Stimulated activated CD8-positive, alpha-beta memory T cell treated with anti-CD3 and anti-CD28 coated beads, Interleukin-7, amount 100 ng/mL, for 48 hours (primary cell): ENCODE measurements around the gene PPP1R14C.

Experiments
- DNase-seq, 2 donors: peaks; one replicate each; pipeline ENCODE4 v3.0.0-alpha.2; 2020; ENCODE audit warnings: low read depth in 1 of 2; ENCODE audit errors: extremely low read depth in 1 of 2

PPP1R14C gene, protein sequence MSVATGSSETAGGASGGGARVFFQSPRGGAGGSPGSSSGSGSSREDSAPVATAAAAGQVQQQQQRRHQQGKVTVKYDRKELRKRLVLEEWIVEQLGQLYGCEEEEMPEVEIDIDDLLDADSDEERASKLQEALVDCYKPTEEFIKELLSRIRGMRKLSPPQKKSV

GRCh38 chr6:150142670-150143515, at the start of gene PPP1R14C:
Gene PPP1R14C (plus strand): TSS chr6:150143044. CDS start chr6:150143193, 149 bp downstream.
- DNase-seq, result peak; percentile 10 to 13

DNA sequence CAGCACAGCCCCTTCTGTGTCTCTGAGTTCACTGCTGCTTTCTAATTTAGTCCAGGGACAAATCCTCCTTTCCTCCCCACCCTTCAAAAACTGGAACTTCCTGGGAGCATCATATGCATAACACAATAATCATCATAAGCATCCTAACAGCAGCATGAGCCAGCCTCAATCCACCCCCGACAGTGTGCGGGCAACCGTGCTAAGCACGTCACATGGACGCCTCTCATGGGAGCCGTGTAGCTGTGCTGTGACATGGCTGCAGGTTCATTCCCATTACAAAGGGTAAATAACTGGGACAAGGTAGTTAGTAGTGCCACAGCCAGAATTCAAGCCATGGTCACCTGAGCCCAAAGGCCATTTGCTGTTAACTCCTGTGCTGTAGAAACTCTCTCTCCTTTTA, 49.4 kb upstream of the PPP1R14C start:
- DNase-seq, result no peak

- no peak for DNase-seq
Observed at GRCh38 chr6:150098155-150098554, 44.7 kb upstream of the PPP1R14C start.

GRCh38 chr6:150099546-150099945, 43.3 kb upstream of the PPP1R14C start:
- no peak for DNase-seq

- no peak for DNase-seq
Observed at GRCh38 chr6:150099953-150100352, 42.9 kb upstream of the PPP1R14C start.

GRCh38 chr6:150100745-150101144, 42.1 kb upstream of the PPP1R14C start:
- DNase-seq, result no peak

DNA sequence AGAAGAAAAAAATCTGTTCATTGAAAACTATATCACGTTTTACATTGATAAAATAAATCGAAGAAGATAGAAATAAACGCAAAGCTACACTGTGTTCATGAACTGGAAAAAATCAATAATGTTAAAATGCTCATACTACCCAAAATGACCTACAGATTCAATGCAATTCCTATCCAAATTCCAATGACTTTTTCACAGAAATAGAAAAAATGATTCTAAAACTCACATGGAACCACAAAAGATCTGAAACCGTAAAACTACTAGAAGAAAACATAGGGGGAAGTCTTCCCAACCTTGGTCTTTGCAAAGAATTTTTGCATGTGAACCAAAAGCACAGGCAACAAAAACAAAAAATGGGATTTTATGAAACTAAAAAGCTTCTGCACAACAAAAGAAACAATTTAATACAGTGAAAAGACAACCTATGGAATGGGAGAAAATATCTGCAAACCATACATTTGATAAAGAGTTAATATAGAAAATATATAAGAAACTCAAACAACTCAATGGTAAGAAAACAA, 40.0 kb upstream of the PPP1R14C start:
- no peak for DNase-seq

DNA sequence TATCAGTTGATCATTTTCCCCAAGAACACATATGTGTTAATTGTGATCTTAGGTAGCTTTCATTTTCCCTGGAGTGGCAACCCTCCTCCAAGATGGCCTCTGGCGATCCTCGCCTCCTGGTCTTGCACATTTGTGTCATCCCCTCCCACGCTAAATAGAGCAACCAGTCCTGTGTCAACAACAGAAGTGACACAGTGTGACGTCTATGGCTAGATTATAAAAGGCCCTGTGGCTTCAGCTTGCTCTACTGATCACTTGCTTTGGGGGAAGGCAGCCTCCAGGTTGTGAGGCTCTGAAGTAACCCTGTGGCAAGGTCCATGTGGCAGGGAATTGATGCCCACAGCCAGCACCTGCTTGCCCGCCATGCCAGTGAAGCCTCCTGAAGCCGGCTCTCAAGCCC, 30.6 kb upstream of the PPP1R14C start:
- DNase-seq, result no peak

DNA sequence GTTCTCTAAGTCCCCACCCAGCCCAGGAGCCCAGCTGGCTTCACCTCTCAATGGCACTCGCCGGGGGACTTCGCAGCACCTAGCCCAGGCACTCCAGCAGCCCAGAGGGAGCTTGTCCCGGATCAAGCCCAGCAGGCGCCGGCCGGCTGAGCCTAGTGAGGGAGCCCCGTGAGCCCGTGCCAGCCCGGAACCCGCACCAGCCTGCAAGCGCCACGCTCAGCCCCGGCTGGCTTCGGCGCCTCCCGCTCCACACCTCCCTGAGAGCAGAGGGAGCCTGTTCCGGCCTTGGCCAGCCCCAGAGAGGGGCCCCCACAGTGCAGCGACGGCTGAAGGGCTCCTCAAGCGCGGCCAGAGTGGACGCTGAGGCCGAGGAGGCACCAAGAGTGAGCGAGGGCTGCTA, 27.1 kb upstream of the PPP1R14C start:
- no peak for DNase-seq

DNA sequence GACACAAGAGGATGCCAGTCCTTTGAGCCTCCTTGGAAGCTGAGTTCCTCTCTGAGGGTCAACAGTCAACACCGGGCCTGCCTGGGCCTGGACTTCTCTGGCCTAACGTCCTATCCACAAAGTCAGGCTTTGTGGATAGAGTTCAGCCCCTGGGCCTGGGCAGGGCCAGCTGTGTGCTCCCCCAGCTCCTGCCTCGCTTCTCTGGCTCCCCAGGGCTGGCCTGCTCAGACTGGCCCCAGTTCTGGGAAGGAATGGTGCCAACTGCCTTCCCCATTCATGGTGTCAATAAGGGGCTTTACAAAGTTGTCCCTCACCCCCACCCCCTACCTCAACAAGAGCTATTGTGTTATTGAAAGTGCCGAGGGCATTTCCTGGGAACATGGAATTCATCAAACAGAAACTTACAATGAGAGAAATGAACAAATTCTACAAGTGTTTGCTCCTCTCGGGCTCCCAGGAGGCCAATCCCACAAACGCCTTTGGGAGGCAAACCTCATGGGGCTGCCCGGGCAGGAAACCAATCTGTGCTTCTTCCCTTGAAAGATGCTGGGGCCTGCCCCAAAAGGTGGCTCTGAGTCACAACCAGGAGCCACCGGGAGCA, 26.5 kb upstream of the PPP1R14C start:
- DNase-seq, result no peak

GRCh38 chr6:150118203-150118602, 24.6 kb upstream of the PPP1R14C start:
- no peak for DNase-seq

DNA sequence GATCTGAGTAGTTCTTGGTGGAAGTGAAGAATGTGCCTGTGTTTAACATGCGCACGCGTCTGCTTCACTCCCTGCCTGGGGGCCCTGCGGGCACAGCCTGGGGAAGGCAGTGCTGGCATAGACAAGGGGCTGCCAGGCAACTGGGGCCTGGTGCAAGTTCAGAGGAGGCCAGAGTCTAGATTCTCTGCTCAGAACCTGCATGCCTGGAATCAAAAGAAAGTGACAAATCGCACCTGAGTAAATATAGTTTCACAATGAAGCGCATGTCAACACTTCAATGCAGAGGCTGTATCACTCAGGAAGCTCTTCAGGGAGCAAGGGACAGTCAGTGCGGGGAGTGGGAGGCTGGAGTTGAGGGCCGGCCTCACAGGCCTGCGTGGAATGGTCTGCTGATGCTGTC, 24.2 kb upstream of the PPP1R14C start:
- DNase-seq, result no peak

DNA sequence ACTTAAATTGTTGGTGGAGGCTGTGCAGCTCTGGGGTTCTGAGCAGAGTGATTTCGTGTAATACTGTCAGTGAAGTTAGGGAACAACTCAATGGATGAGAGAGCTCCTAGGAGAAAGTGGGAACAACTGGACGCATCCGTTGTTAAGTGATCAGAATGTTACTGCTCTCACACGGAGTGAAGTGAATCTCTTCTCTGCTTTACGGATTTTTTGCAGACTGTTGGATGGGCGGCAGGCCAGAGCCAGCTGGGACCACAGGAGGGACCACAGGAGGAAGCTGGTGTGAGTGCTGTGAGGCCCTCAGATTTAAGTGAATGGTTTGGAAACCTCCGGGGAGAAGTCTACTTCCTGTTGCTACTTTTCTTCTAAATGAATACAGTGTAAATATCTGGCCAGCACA, 23.7 kb upstream of the PPP1R14C start:
- DNase-seq, result no peak

- DNase-seq, result no peak
Observed at GRCh38 chr6:150123645-150124044, 19.2 kb upstream of the PPP1R14C start.

- no peak for DNase-seq
Observed at GRCh38 chr6:150124235-150124634, 18.6 kb upstream of the PPP1R14C start.

DNA sequence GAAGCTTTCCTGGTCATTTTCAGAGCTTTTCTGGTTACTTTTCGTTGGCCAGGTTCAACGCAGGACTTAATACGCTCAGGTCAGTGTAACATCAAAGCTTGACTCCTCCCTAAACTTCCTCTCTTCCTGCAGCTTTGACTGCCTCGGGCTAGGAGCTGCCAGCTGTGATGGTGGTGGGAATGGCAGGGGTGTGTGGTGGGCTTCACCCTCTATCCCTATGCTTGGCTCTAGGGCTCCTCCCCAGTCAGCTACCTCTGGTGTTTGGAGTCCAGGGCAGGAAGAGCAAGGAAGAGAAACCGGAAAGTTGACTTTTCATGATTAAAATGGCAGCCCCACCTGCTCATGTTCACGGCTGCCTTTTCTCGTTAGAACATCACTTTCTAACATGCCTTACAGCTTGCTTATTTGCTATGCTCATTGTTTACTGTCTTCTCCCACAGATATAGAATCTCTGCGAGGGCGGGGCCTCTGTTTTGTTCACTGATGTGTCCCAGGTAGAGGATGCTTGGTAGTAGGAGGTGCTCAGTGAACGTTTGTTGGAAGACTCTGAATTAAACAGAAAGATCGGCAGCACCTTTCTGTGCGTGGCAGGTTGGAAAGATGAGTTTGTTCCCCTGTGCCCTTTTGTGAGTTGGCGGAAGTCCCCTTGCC, 16.1 kb upstream of the PPP1R14C start:
- DNase-seq, result no peak

- no peak for DNase-seq
Observed at GRCh38 chr6:150128425-150128824, 14.4 kb upstream of the PPP1R14C start.

GRCh38 chr6:150129616-150130505, 13.0 kb upstream of the PPP1R14C start:
- no peak for DNase-seq

GRCh38 chr6:150133686-150134085, 9.2 kb upstream of the PPP1R14C start:
- no peak for DNase-seq

GRCh38 chr6:150134280-150134920, 8.4 kb upstream of the PPP1R14C start:
- DNase-seq, result no peak
